HL-60 (cell line): Measurements from ENCODE around the gene SHANK3.

Experiments used
- DNase-seq, 2 experiments: peaks; one replicate each; pipeline ENCODE4 v3.0.0-alpha.2; 2010 to 2020; ENCODE audit warnings: low read depth in 1 of 2, low spot score in 1 of 2
- H3K27ac ChIP-seq: fragments of 250-450 bp; sonication (Bioruptor Pico); replicated peaks from 2 replicates; pipeline ENCODE4 v1.5.1; 2020; ENCODE audit warnings: mild to moderate bottlenecking, moderate library complexity
- H3K27me3 ChIP-seq: fragments of 250-450 bp; sonication (Bioruptor Pico); 2 replicates; pipeline ENCODE4 v1.5.1; 2021; ENCODE audit warnings: mild to moderate bottlenecking, moderate library complexity; ENCODE audit not compliant: insufficient read depth, poor library complexity, severe bottlenecking
- H3K4me3 ChIP-seq: replicated peaks from 2 replicates; pipeline ENCODE4 v1.5.1; 2011; ENCODE audit warnings: mild to moderate bottlenecking, control low read depth, low read length; ENCODE audit not compliant: insufficient read depth
- GABPA ChIP-seq: IDR thresholded peaks from 2 replicates; pipeline ENCODE4 v1.6.1; 2012; ENCODE audit warnings: low read depth
- POLR2AphosphoS5 ChIP-seq: IDR thresholded peaks from 2 replicates; pipeline ENCODE4 v1.6.1; 2012; ENCODE audit warnings: low read depth
- REST ChIP-seq: IDR thresholded peaks from 2 replicates; pipeline ENCODE4 v1.6.1; 2012; ENCODE audit warnings: low read depth; ENCODE audit not compliant: insufficient replicate concordance
- SPI1 ChIP-seq: IDR thresholded peaks from 2 replicates; pipeline ENCODE4 v1.6.1; 2012; ENCODE audit warnings: low read depth, mild to moderate bottlenecking, borderline replicate concordance
- TF ChIP-seq, protein P1 (sequence below): IDR thresholded peaks from one replicate; pipeline ENCODE4 v1.5.1; 2011; ENCODE audit warnings: low read length, control low read depth, inconsistent platforms; ENCODE audit not compliant: insufficient read depth

SHANK3 gene

GRCh38 chr22:50673231-50674129, 857 bp downstream of the SHANK3 start:
- no peak for DNase-seq
- no peak for TF ChIP-seq GABPA
- no peak for TF ChIP-seq SPI1
- no peak for TF ChIP-seq REST
- TF ChIP-seq, protein P1, sequence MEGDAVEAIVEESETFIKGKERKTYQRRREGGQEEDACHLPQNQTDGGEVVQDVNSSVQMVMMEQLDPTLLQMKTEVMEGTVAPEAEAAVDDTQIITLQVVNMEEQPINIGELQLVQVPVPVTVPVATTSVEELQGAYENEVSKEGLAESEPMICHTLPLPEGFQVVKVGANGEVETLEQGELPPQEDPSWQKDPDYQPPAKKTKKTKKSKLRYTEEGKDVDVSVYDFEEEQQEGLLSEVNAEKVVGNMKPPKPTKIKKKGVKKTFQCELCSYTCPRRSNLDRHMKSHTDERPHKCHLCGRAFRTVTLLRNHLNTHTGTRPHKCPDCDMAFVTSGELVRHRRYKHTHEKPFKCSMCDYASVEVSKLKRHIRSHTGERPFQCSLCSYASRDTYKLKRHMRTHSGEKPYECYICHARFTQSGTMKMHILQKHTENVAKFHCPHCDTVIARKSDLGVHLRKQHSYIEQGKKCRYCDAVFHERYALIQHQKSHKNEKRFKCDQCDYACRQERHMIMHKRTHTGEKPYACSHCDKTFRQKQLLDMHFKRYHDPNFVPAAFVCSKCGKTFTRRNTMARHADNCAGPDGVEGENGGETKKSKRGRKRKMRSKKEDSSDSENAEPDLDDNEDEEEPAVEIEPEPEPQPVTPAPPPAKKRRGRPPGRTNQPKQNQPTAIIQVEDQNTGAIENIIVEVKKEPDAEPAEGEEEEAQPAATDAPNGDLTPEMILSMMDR, result no peak
- TF ChIP-seq POLR2AphosphoS5, result no peak
- H3K27me3 ChIP-seq, result peaks cover 34% of the 10 kb centered on the region
- no peak overlapping the region for H3K27ac ChIP-seq
- no peak overlapping the region for H3K4me3 ChIP-seq

DNA sequence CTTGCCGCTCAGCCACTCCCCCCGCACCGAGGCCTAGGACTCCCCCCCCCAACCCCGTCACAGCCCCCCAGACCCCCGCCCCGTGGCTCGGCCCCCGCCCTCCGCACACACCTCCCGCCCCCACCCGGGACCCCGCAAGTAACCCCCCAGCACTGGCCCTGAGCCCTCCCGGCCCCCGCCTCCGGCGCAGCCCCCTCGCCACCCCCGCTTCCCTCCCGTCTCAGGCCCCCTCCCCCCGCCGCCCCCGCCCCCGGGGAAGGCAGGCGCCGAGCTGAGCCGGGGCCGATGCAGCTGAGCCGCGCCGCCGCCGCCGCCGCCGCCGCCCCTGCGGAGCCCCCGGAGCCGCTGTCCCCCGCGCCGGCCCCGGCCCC, 1.5 kb downstream of the SHANK3 start:
- Histone ChIP-seq H3K4me3 (no peak overlapping the region), H3K27ac (no peak overlapping the region), H3K27me3 (peaks cover 32% of the 10 kb centered on the region)
- TF ChIP-seq POLR2AphosphoS5 (no peak), GABPA (no peak), REST (no peak), SPI1 (no peak)
- TF ChIP-seq, protein P1, result no peak
- DNase-seq, result no peak

- no peak for TF ChIP-seq REST
- TF ChIP-seq SPI1, result no peak
- no peak for TF ChIP-seq POLR2AphosphoS5
- TF ChIP-seq GABPA, result no peak
- TF ChIP-seq, protein P1, result no peak
- peak in 1 of 2 experiments; percentile 38 for DNase-seq
- H3K4me3 ChIP-seq, result no peak overlapping the region; the same call in 1 of the 2 replicates
- no peak overlapping the region for H3K27ac ChIP-seq
- H3K27me3 ChIP-seq, result peaks cover 32% of the 10 kb centered on the region
Measured at GRCh38 chr22:50674606-50675552, 2.3 kb downstream of the SHANK3 start.
